NCI-H69 (cell line): Measurements from ENCODE around the gene MAG.

Experiments used
- DNase-seq: peaks from one replicate; lab custom pipeline; 2025; lab: John Stamatoyannopoulos, UW

The MAG gene

DNA sequence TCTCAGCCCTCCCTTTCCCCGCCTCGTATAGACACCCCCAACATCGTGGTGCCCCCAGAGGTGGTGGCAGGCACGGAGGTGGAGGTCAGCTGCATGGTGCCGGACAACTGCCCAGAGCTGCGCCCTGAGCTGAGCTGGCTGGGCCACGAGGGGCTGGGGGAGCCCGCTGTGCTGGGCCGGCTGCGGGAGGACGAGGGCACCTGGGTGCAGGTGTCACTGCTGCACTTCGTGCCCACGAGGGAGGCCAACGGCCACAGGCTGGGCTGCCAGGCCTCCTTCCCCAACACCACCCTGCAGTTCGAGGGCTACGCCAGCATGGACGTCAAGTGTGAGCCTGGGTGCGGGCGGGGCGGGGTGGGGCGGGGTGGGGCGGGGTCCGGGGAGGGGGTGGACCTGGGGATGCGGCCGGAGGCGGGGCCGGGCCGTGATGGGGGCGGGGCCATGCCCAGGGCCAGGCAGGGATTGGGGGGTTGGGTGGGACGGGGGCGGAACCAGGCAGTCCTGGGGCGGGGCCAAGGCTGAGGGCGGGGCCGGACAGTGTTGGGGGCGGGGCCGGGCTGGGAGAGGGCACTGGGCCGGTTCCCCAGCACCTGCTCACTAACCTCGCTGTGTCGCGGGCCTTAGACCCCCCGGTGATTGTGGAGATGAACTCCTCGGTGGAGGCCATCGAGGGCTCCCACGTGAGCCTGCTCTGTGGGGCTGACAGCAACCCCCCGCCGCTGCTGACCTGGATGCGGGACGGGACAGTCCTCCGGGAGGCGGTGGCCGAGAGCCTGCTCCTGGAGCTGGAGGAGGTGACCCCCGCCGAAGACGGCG lies 7.8 kb downstream of the MAG start:
- peak; percentile 11 for DNase-seq

DNA sequence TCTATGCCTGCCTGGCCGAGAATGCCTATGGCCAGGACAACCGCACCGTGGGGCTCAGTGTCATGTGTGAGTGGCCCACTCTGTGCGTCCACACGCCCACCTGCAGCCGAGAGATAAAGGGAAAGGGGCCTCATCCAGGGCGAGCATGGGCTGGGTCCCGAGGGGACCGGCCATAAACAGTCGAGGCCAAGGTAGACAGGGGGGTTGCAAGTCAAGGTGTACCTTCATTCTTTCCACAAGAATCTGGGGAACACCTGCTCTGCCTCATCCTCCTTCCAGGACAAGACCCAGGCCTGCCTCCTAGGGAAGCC lies 8.3 kb downstream of the MAG start:
- DNase-seq = no peak

DNA sequence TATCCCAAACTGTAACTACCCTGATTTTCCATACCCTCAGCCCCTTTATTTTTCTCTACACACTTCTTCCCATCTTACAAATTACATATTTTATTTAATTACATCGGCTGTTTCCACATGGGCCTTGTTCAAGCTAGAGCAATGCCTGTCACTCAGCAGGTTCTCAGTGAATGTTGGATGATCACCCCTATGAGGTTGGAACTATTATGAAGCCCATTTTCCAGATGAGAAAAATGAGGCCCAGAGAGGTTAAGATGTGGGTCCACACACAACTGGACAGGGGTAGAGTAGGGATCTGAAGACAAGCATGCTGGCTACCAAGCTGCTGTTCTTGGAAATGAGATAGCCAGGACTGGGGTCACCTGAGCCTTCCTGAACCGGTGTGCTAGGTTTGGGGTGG lies 10.0 kb downstream of the MAG start:
- DNase-seq = no peak

DNA sequence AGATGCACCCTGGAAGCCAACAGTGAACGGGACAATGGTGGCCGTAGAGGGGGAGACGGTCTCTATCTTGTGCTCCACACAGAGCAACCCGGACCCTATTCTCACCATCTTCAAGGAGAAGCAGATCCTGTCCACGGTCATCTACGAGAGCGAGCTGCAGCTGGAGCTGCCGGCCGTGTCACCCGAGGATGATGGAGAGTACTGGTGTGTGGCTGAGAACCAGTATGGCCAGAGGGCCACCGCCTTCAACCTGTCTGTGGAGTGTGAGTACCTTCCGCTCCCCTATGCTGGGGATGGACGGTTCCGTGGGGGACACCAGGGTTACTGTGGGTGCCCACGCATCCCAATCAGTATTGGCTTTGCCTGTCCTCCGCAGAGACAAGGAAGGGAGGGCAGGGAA lies 10.5 kb downstream of the MAG start:
- DNase-seq = no peak

DNA sequence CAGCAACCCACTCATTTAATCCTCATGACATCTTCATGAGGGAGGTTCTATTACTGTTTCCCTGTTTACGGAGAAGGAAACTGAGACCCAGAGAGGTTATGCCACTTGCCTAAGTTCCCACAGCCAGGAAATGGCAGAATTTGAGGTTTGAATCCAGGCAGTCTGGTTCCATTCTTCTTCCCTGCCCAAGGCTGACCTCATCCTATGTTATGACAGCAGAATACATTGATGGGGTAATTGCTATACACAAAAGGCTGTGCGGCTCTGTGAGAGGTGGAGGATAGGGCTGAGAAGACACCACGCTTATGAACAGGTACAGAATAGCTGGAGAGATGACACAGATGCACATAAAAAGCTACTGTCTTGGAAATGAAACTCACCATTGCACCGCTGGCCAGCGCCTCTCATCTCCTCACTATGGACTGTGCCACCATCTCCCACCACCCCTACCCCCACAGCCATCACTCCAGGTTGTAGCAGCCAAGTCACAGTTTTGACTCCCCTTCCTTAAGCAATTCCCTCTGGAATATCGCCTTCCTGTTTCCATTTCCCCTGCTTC lies 11.5 kb downstream of the MAG start:
- DNase-seq = peak; percentile 23

DNA sequence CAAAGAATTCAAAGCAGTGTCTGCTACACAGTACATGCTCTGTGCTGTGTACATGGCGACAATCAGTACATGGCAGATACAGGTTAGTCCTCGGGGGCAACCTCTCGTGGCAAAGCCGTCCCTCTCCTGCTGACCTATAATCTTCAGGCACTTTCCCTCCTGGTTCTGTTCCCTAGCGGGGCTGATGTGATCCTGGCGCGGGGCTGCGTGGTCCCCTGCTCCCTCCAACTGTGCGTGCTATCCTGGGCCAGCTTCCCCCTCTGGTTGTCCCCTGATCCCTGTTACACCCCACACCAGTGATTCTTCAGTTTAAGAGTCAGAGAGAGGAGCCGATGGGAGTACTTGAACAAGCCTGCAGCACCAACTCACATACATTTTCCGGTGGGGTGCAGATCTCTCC lies 12.1 kb downstream of the MAG start:
- DNase-seq = no peak

DNA sequence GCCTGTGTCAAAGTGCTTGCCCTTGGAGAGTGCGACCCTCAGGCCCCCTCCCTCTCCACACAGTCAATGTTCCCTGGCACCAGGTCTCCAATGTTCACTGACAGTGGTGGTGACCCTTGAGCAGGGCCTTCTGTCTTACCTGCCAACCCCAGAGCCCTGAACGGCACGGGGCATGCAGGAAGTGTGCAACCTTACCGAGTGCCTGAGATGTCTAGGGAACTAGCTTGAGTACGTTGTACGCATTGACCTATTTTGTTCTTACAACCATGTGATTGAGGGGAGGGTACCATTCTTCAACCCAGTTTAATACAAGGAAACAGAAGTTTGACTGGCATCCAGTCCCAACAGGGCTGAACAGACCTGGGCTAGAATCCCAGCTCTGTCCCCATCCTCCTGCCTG lies 13.2 kb downstream of the MAG start:
- no peak for DNase-seq

DNA sequence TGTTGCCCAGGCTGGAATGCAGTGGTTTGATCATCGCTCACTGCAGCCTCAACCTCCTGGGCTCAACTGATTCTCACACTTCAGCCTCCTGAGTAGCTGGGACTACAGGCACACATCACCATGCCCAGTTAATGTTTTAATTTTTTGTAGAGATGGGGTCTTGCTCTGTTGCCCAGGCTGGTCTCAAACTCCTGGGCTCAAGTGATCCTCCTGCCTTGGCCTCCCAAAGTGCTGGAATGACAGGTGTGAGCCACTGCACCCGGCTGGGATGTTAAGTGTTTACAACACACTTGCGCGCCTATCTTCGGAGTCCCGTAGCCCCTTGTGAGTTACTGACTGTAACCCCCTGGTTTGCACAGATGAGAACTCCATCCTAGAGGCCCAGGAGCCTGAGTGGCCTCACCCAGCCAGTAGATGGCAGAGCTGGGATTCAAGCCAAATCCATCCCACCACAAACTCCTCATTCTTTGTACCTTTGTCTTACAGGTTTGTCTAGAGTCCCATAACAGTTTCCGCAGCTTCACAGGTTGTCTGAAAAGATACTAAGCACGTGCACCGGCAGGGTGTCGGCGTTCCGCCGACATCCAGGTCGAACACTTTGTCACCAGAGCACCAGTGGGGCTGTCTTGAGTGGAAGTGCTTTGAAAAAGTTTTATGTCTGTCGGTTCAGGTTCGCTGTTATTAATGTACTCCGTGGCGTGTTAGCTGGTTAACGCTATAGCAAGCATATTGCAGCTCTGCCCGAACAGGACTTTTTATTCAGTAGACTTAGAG lies 14.7 kb downstream of the MAG start:
- DNase-seq = peak; percentile 20

DNA sequence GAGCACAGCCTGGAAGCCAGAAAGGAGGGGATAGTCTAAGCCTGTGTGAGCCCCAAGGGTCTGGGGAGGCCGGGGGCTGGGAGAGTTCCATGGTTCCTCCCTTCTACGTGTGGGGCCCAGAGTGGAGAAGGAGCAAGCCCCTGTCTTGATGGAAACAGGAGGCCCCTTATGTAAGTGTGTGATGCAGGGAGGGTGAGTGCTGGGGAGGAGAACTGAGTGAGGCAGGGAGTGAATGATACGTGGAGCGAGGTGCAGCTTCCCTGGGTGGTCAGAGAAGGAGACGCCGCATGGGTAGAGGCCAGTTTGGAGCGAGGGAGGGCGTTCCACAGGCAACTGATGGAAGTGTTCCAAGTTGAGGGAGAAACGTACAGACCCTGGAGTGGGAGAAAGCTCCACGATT lies 16.0 kb downstream of the MAG start:
- DNase-seq = no peak

DNA sequence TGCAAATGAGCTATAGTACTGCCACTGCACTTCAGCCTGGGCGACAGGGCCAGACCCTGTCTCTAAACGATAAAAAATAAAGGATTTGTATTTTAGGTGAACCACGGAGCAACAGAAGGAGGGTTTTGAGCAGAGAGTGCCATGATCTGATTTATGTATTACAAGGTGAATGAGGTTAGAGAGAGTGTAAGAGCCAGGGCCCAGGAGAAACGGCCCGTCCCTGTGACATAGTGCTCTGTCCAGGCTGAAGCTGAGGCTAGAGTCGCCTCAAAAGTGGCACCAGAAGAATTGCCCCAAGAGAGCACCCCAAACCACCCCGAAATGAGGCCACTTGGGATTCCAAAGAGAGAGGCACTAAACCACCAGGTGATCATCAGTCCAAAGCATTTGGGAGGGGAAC lies 16.9 kb downstream of the MAG start:
- no peak for DNase-seq

DNA sequence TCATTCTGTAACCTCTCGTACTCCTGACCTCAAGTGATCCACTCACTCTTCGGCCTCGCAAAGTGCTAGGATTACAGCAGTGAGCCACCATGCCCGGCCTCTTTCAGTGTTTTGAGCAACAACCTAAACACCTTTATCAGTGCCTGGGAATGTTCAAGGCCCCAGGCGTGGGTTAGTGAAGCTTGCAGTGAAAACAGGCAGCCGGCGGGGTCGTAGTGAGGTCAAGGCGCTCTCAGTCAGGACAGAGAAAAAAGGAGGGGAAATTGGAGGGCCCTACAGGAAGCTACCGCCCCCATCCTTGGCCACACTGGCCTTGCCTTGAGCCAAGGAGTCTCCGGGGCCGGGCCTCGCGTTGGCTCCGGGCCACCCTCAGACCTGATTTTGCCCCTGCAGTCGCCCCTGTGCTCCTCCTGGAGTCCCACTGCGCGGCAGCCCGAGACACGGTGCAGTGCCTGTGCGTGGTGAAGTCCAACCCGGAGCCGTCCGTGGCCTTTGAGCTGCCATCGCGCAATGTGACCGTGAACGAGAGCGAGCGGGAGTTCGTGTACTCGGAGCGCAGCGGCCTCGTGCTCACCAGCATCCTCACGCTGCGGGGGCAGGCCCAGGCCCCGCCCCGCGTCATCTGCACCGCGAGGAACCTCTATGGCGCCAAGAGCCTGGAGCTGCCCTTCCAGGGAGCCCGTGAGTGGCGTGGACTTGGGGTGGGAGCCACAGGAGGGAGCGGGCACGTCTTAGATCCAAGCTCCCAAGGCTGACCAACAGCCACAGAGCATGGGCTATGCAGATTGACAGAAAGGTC lies 17.7 kb downstream of the MAG start:
- no peak for DNase-seq

DNA sequence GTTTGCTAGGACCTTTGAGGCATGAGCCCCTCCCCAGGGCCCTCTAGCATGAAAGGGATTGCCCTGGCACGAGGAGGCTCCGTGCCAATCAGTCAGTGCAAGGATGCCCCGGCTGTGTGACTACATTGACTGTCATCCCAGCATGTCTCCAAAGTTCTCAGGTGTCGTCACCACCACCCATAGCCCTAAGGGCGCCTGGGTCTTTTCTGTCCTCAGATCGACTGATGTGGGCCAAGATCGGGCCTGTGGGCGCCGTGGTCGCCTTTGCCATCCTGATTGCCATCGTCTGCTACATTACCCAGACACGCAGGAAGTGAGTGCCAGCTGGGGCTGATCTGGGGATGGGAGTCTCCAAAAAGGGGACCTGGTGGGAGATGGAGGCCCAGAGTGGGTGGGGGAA lies 18.4 kb downstream of the MAG start:
- DNase-seq = no peak

DNA sequence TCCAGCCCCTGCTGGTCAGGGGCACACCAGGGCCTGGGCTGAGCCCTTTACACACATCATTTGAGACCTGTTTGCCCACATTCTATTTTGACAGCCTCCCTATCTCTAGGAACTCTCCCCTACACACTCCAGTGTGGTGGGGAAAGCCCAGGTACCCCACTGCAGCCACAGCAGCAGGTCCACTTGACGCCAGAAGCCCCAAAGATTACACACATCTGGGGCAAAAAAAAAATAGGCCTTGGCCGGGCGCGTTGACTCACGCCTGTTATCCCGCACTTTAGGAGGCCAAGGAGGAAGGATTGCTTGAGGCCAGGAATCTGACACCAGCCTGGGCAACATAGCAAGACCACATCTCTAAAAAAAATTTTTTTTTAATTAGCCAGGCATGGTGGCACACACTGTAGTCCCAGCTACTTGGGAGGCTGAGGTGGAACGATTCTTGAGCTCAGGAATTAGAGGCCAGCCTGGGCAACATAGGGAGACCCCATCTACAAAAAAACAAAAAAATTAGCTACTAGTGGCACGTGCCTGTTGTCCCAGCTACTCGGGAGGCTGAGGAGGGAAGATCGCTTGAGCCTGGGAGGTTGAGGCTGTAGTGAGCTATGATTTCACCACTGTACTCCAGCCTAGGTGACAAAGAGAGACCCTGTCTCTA lies 19.0 kb downstream of the MAG start:
- no peak for DNase-seq

DNA sequence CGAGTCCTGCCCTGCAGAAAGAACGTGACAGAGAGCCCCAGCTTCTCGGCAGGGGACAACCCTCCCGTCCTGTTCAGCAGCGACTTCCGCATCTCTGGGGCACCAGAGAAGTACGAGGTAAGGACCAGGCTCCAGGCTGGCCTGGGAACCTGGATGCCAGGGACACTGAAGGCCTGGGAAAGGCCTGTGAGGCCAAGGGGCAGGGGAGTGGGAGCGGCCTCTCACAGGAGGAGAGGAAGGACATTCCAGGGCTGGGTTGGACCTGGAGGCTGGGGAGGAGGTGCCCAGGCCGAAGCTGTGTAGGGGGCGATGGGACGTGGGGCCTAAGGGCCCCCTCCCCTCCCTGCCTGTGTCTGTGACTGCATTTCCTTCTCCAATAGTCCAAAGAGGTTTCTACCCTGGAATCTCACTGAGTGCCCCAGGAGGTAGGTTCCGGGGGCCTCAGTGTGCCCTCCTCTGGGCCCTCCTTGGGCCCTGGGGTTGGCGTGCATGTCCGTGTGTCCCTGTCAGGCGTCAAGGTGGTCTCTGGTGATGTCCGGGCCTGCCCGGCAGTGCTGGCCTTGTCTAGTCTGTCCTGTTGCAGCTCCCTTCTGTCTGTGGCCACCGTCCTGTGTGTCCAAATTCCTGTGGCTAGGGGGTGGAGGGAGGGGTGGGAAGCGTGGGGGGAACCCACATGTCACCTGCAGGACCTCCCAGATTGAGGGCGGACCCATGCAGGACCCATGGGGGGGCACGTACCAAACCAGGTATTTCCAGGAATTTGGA lies 20.1 kb downstream of the MAG start:
- no peak for DNase-seq

DNA sequence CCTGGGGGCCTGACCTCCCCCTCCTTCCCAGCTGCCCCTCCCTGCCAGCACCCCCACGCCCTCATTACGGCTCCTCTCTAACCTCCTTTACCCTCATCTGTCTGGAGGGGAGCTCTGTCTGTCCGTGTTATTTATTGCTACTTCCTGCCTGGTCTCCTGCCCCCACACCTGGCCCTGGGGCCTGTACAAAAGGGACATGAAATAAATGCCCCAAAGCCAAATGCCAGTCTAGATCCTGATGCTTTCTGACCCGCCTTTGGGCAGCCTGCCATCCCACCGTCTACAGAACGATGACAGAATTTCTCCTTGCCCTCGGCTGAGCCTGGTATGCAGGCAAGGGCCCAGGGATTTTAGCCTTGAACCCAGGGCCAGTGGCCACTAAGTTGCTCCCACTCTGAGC lies 21.6 kb downstream of the MAG start:
- DNase-seq = peak; percentile 28

DNA sequence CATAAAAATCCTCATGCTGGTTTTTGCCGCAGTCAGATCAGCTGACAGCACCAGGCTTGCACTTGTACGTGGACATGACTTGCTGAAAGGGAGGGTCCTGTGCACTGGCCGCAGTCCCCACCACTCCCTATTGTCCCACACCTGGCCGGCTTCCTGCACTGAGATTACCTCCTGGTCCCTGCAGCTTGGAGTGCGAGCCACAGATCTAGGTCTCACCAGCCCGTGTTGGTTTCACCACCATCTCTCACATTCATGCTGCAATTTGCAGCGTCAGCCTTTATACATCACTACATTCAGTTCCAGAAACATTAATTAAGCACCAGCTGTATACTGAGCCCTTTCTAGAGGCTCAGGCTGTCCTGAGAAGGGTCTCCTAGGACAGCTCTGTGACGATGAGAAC lies 22.1 kb downstream of the MAG start:
- DNase-seq = no peak

DNA sequence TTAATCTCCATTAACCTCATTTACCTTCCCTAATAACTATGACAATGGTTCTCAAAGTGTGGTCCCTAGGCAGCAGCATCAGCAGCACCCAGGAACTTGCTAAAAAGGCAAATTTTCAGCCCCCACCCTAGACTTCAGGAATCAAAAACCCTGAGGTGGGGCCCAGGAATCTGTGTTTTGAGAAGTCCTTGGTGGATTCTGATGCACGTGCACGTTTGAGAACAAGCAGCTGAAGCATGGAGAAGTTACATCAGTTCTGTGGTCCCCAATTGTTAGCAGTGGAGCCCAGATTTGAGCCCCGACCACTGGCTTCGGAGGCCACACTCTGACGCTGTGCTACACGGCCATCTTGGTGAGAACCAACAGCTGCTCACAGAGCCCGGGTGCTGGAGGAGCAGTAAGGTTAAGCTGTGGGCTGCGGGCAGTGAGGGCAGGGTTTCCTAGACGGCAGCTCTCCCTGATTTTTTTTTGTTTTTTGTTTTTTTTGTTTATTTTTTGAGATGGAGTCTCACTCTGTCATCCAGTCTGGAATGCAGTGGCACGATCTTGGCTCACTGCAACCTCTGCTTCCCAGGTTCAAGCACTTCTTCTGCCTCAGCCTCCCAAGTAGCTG lies 23.0 kb downstream of the MAG start:
- DNase-seq = no peak

DNA sequence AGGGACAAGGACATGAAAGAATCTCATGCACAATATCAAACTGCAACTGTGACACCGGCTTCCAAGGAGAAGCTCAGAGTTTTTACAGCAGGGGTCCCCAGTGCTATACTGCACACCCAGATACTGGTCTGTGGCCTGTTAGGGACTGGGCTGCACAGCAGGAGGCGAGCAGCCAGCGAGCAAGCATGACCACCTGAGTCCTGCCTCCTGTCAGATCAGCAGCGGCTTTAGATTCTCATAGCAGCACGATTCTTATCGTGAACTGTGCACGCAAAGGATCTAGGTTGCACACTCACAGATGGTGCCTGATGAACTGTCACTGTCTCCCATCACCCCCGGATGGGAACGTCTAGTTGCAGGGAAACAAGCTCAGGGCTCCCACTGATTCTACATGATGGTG lies 23.9 kb downstream of the MAG start:
- no peak for DNase-seq

DNA sequence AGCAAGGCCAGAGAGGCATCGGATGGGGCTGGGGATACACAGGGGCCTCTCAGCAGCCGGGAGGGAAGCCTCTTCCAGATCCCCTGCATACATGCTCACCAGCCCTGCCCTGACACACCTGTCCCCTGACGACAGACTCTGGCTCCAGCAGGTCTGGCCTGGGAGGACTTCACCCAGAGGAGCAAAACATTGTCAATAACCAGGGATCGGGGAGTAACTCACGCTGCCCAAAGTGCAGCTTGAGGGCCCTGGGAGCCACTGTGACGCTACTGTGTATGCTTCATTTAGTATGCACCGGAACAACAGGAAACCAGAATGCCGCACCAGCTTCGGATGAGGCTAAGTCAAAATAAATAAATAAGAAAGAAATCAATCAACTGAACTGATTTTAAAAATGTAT lies 24.6 kb downstream of the MAG start:
- DNase-seq = no peak

DNA sequence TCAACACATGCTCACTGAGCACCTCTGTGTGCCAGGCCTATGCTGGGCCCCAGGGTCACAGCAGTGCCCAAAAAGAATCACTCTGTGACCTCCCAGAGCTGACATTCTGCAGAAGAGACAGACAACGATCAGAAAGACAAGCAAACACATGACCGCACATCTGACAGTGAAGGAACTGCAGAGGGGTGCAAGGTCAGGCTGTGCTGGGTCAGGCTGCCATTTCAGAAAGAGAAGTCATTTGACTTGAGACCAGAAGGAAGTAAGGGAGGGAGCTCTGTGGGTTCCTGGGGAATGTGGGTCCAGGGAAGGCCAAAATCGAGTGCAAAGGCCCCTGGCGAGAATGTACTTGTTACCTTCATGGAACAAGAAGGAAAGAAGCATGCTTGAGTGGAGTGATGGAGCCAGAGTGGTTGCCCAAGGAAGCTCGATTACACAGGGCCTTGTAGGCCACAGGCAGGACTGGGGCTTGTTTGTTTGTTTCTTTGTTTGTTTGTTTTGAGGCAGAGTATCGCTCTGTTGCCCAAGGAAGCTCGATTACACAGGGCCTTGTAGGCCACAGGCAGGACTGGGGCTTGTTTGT lies 25.6 kb downstream of the MAG start:
- no peak for DNase-seq
